ENCODE measurements around the gene JMJD1C.
A peak's percentile ranks its signal among the peaks of the same experiment; 100 is the strongest.

JMJD1C gene

GRCh38 chr10:63137306-63137705, 328.5 kb downstream of the JMJD1C start:
- DNase-seq (ENCODE audit: low read depth in 2 of 2) = no peak

GRCh38 chr10:63133821-63134557, 331.8 kb downstream of the JMJD1C start:
- DNase-seq (ENCODE audit: low read depth in 2 of 2) = no peak

- DNase-seq (ENCODE audit: low read depth in 2 of 2) = peak; percentile 97
Measured at GRCh38 chr10:63133056-63133820, 332.5 kb downstream of the JMJD1C start, which contains the start of gene NRBF2. NRBF2 (plus strand) TSS chr10:63133328; CDS start chr10:63133471, 143 bp downstream.

GRCh38 chr10:63132651-63133055, 333.1 kb downstream of the JMJD1C start:
- DNase-seq (ENCODE audit: low read depth in 2 of 2) = no peak

GRCh38 chr10:63129888-63130287, 335.9 kb downstream of the JMJD1C start:
- DNase-seq (ENCODE audit: low read depth in 2 of 2) = no peak

- DNase-seq (ENCODE audit: low read depth in 2 of 2) = no peak
Measured at GRCh38 chr10:63128443-63128842, 337.3 kb downstream of the JMJD1C start.

GRCh38 chr10:63125459-63125858, 340.3 kb downstream of the JMJD1C start:
- DNase-seq (ENCODE audit: low read depth in 2 of 2) = no peak

GRCh38 chr10:63123727-63124362, 341.9 kb downstream of the JMJD1C start:
- DNase-seq (ENCODE audit: low read depth in 2 of 2) = no peak

- no peak for DNase-seq (ENCODE audit: low read depth in 2 of 2)
Measured at GRCh38 chr10:63120554-63120953, 345.2 kb downstream of the JMJD1C start.

GRCh38 chr10:63119041-63119440, 346.7 kb downstream of the JMJD1C start:
- no peak for DNase-seq (ENCODE audit: low read depth in 2 of 2)
